Bronchial epithelial cell (primary cell): ENCODE results near the gene PLEKHJ1. TPM values are rescaled to one million over a fixed set of nuclear protein-coding genes. Genes with fewer than 3 reads are reported as not detected.

ENCODE experiments used
- DNase-seq: peaks from one replicate; pipeline ENCODE4 v3.0.0-alpha.2; 2010; ENCODE audit warnings: low read depth
- FAIRE-seq: peaks from 2 replicates; lab custom pipeline; 2011; peaks lifted over from hg19 to GRCh38; lab: Jason Lieb, UNC
- H3K27me3 ChIP-seq: 2 replicates; pipeline ENCODE4 v1.5.1; 2011; ENCODE audit warnings: low read length; ENCODE audit not compliant: control insufficient read depth, insufficient read depth
- H3K36me3 ChIP-seq: 2 replicates; pipeline ENCODE4 v1.5.1; 2011; ENCODE audit warnings: low read length; ENCODE audit not compliant: control insufficient read depth, insufficient read depth
- H3K4me3 ChIP-seq: 2 replicates; pipeline ENCODE4 v1.5.1; 2011; ENCODE audit warnings: mild to moderate bottlenecking, low read depth, low read length, control low read depth
- total RNA-seq: library from RNA; depleted of rRNA; stranded (reverse); fragments of >200 nt; gene quantifications from 2 replicates; pipeline ENCODE4 v1.2.1, GENCODE V29; 2014
- TF ChIP-seq, protein P1 (sequence below): IDR thresholded peaks from 2 replicates; pipeline ENCODE4 v1.5.1; 2011; ENCODE audit warnings: mild to moderate bottlenecking, moderate library complexity, low read length, control low read depth, inconsistent platforms; ENCODE audit not compliant: insufficient read depth, severe bottlenecking

Gene PLEKHJ1
- total RNA-seq, 1 donor from 2014 or later, result 59.8 TPM

DNA sequence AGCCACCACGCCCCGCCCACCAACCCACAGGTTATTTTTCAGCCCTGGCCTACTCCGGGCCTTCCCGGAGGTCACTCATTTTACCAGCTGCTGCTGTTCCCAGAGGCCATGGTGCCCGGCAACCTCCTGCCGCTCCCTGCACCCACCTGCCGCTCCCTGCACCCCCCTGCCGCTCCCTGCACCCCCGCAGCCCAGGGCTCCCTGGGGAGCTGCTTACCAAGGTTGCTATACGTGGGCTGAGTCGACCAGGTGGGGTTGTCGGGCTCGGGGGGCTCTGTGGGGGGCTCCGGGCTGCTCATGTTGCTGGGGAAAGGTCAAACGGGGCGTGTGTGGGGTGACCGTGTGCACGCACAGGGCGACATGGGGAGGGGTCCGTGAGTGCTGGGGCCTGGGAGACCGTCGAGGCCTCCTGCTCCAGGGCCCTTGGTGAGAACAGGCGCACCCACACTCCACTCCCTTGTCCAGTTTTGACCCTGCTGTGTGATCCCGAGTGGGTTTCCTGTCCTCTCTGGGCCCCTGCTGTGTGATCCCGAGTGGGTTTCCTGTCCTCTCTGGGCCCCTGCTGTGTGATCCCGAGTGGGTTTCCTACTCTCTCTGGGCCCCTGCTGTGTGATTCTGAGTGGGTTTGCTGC, 44.6 kb upstream of the PLEKHJ1 start:
- FAIRE-seq, result no peak
- no peak for DNase-seq
- TF ChIP-seq, protein P1, sequence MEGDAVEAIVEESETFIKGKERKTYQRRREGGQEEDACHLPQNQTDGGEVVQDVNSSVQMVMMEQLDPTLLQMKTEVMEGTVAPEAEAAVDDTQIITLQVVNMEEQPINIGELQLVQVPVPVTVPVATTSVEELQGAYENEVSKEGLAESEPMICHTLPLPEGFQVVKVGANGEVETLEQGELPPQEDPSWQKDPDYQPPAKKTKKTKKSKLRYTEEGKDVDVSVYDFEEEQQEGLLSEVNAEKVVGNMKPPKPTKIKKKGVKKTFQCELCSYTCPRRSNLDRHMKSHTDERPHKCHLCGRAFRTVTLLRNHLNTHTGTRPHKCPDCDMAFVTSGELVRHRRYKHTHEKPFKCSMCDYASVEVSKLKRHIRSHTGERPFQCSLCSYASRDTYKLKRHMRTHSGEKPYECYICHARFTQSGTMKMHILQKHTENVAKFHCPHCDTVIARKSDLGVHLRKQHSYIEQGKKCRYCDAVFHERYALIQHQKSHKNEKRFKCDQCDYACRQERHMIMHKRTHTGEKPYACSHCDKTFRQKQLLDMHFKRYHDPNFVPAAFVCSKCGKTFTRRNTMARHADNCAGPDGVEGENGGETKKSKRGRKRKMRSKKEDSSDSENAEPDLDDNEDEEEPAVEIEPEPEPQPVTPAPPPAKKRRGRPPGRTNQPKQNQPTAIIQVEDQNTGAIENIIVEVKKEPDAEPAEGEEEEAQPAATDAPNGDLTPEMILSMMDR, result no peak

DNA sequence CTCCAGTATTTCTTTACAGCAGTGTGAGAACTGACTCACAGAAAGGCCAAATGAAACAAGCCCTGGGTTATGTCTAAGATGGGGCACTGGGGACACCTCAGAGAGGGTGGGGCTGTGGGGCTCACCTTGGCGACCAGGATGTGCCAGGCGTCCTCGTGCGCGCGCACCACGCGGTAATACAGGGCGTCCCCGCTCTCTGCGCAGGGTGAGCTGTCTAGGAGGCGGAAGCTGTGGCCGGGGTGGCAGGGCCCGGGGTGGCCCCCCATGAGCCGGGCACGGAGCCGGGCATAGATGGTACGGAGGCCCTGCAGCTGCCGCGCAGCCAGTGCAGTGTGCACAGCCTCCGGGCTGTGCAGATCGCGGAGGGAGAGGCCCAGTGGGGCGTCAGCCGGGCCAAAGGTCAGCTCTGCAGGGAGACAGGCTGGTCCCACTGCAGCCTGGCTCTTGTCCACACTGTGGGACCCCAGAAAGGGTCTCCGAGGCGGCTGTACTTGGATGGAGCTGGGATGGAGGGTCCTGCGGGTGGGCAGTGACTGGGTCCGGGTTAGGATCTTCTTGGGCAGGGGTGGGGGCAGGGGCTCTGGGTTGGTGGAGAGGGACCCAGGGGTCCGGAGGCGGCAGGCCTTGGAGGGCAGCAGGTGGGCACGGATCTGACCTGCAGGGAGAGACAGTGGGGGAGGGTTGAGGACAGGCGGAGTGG, 42.5 kb upstream of the PLEKHJ1 start:
- peaks cover 4% of the 10 kb centered on the region for H3K27me3 ChIP-seq
- H3K4me3 ChIP-seq, result no peak overlapping the region
- H3K36me3 ChIP-seq, result peaks cover 2% of the 10 kb centered on the region
- TF ChIP-seq, protein P1, result no peak
- no peak for DNase-seq
- FAIRE-seq, result no peak

More for the DNA sequence above, 44.6 kb upstream of the PLEKHJ1 start:
- no peaks in the 10 kb centered on the region for H3K36me3 ChIP-seq
- H3K4me3 ChIP-seq, result no peak overlapping the region
- H3K27me3 ChIP-seq, result peaks cover 4% of the 10 kb centered on the region

- TF ChIP-seq, protein P1, result no peak
- FAIRE-seq, result no peak
- no peaks in the 10 kb centered on the region for H3K27me3 ChIP-seq
- DNase-seq, result no peak
- H3K36me3 ChIP-seq, result peaks cover 12% of the 10 kb centered on the region
- no peak overlapping the region for H3K4me3 ChIP-seq
Measured at GRCh38 chr19:2277138-2277537, 41.0 kb upstream of the PLEKHJ1 start.

DNA sequence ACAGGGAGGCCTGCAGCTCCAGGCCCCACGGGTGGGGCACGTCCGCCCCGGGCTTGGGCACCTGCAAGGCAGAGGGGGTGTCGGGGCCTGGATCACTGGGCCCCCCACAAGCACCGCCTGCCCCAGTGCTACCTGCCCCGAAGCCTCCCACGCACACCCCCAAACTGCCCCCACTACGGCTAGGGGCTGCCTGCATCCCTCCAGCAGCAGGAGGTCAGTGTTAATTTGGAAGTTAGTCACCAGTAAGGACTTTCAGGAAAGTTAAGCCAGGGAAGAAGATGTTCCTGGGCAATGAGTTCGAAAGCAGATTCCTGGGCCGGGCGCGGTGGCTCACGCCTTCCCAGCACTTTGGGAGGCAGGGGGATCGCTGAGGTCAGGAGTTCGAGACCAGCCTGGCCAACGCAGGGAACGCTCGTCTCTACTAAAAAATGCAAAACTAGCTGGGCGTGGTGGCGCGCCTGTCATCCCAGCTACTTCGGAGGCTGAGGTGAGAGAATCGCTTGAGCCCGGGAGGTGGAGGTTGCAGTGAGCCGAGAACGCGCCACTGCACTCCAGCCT, 40.4 kb upstream of the PLEKHJ1 start:
- FAIRE-seq (no peak), DNase-seq (no peak)
- TF ChIP-seq, protein P1, result no peak
- Histone ChIP-seq H3K27me3 (no peaks in the 10 kb centered on the region), H3K4me3 (no peak overlapping the region), H3K36me3 (peaks cover 16% of the 10 kb centered on the region)

GRCh38 chr19:2275588-2276428, 39.7 kb upstream of the PLEKHJ1 start:
- no peak for DNase-seq
- FAIRE-seq, result no peak
- Histone ChIP-seq H3K27me3 (no peaks in the 10 kb centered on the region), H3K36me3 (peaks cover 17% of the 10 kb centered on the region), H3K4me3 (no peak overlapping the region)
- TF ChIP-seq, protein P1, result no peak
